ENCODE measurements around the gene DSCAM. TPM values are rescaled to one million over a fixed set of nuclear protein-coding genes. Genes with fewer than 3 reads are reported as not detected.

DSCAM gene
- total and polyA plus RNA-seq, 10 of the 15 experiments (the other 5 are each of a cell fraction or from before 2014, with no cell fraction given) = not detected

GRCh38 chr21:40851749-40852148 is 4.8 kb upstream of the DSCAM start:
- Histone ChIP-seq H2AFZ (ENCODE audit: control insufficient read depth, low read depth, low read length) (no peak overlapping the region), H3K9ac (ENCODE audit: control insufficient read depth, insufficient read depth, low read length) (no peak overlapping the region), H3K4me3 (no peak overlapping the region), H3K79me2 (ENCODE audit: control insufficient read depth, insufficient read depth, low read length) (no peaks in the 10 kb centered on the region), H3K4me1 (ENCODE audit: control insufficient read depth, insufficient read depth, low read length) (no peaks in the 10 kb centered on the region), H3K4me2 (ENCODE audit: control insufficient read depth, insufficient read depth) (no peak overlapping the region), H3K9me3 (replicated peaks; ENCODE audit: control insufficient read depth, insufficient read depth, low read length) (no peaks in the 10 kb centered on the region; the same call in 2 of the 3 replicates), H3K36me3 (ENCODE audit: control insufficient read depth in 2 of 2, insufficient read depth in 2 of 2, low read length in 1 of 2) (no peaks in the 10 kb centered on the region), H4K20me1 (ENCODE audit: control insufficient read depth, insufficient read depth) (no peaks in the 10 kb centered on the region), H3K27me3 (replicated peaks in 1 of 2; ENCODE audit: control insufficient read depth in 2 of 2, insufficient read depth in 2 of 2, low read length in 1 of 2) (no peaks in the 10 kb centered on the region), H3K27ac (ENCODE audit: control insufficient read depth, insufficient read depth) (no peak overlapping the region)
- TF ChIP-seq SUZ12 (IDR thresholded peaks at IDR 0.05; ENCODE audit: unreplicated experiment) (no peak), ZZZ3 (IDR thresholded peaks at IDR 0.05; ENCODE audit: control insufficient read depth, insufficient read length, low read depth) (no peak), E4F1 (IDR thresholded peaks at IDR 0.05; ENCODE audit: borderline replicate concordance, partially characterized antibody) (no peak), IRF5 (IDR thresholded peaks at IDR 0.05; ENCODE audit: borderline replicate concordance) (no peak), BCL3 (IDR thresholded peaks at IDR 0.05; ENCODE audit: borderline replicate concordance, insufficient read depth, low read depth, low read length, poor library complexity, severe bottlenecking) (no peak), NFYA (IDR thresholded peaks at IDR 0.05; ENCODE audit: borderline replicate concordance, low read depth, low read length) (no peak), TARDBP (IDR thresholded peaks at IDR 0.05; ENCODE audit: borderline replicate concordance) (no peak)
- RAD21 ChIA-PET (ENCODE audit: unreplicated experiment) = no interaction called here
- no TSS peak for BruUV-seq (replicated peaks)
- FAIRE-seq (no peak), ATAC-seq (no peak), DNase-seq (ENCODE audit: low read depth, low spot score) (no peak)
- POLR2A ChIA-PET = no interaction called here
- intact Hi-C loops (cut with micrococcal nuclease; ENCODE audit: unreplicated experiment) = no loop called here
- CTCF ChIA-PET = no interaction called here
- SMC1A ChIA-PET (ENCODE audit: uncharacterized antibody, unreplicated experiment) = no interaction called here
- in situ Hi-C loops (cut with MboI) = no loop called here
- 18% methylated on average over 2 of the region's 2 CpGs for WGBS (ENCODE audit: insufficient coverage, insufficient replicate concordance, low lambda C conversion rate, missing lambda C conversion rate)

Measured in GM12878 (cell line).